CD14-positive monocyte (primary cell): ENCODE results near the gene SLC22A5. TPM values are rescaled to one million over a fixed set of nuclear protein-coding genes. Genes with fewer than 3 reads are reported as not detected.

Experiments
- DNase-seq, 3 donors: peaks; one replicate each; pipeline ENCODE4 v3.0.0-alpha.2; 2011 to 2022
- H2AFZ ChIP-seq: 2 replicates; pipeline ENCODE4 v1.6.0; 2012; ENCODE audit warnings: mild to moderate bottlenecking, low read depth, low read length, inconsistent platforms; ENCODE audit not compliant: insufficient read depth, poor library complexity, severe bottlenecking
- H3K27ac ChIP-seq, 2 donors: 1 replicate in 1 of 2; 2 replicates in 1 of 2; pipeline ENCODE4 v1.5.1; 2012 to 2013; ENCODE audit warnings: low read length in 2 of 2, control low read depth in 1 of 2, inconsistent platforms in 1 of 2, low read depth in 1 of 2, mild to moderate bottlenecking in 1 of 2
- H3K27me3 ChIP-seq, 2 donors: one replicate each; pipeline versions ENCODE4 v1.6.0 to v1.6.1; 2011 to 2013; ENCODE audit warnings: low read length in 2 of 2; ENCODE audit not compliant: control insufficient read depth in 2 of 2, insufficient read depth in 2 of 2
- H3K36me3 ChIP-seq, 2 donors: replicated peaks in 1 of 2; 1 replicate in 1 of 2; 2 replicates in 1 of 2; pipeline versions ENCODE4 v1.5.1 to v1.6.1; 2012 to 2013; ENCODE audit warnings: low read length in 2 of 2, control low read depth in 1 of 2, inconsistent platforms in 1 of 2, mild to moderate bottlenecking in 1 of 2; ENCODE audit not compliant: insufficient read depth in 2 of 2, control insufficient read depth in 1 of 2
- H3K4me1 ChIP-seq, 2 donors: 1 replicate in 1 of 2; 2 replicates in 1 of 2; pipeline versions ENCODE4 v1.5.1 to v1.6.1; 2012 to 2013; ENCODE audit warnings: low read length in 2 of 2, control low read depth in 1 of 2, inconsistent platforms in 1 of 2, mild to moderate bottlenecking in 1 of 2, moderate library complexity in 1 of 2; ENCODE audit not compliant: insufficient read depth in 2 of 2, control insufficient read depth in 1 of 2
- H3K4me2 ChIP-seq: replicated peaks from 2 replicates; pipeline ENCODE3; 2012; ENCODE audit warnings: low read length, moderate library complexity, mild to moderate bottlenecking; ENCODE audit not compliant: poor library complexity, severe bottlenecking; ENCODE audit errors: extremely low read depth
- H3K4me3 ChIP-seq, 3 experiments: fragments of 200-600 bp in 1 of 3; sonication (generic) in 1 of 3; replicated peaks in 1 of 3; 1 replicate in 2 of 3; 2 replicates in 1 of 3; pipeline ENCODE4 v1.5.1; 2011 to 2013; ENCODE audit warnings: low read length in 3 of 3, mild to moderate bottlenecking in 3 of 3, control low read depth in 2 of 3, low read depth in 2 of 3, inconsistent platforms in 1 of 3, moderate library complexity in 1 of 3
- H3K79me2 ChIP-seq: 2 replicates; pipeline ENCODE4 v1.6.0; 2012; ENCODE audit warnings: mild to moderate bottlenecking, control low read depth, inconsistent platforms, low read length, moderate library complexity; ENCODE audit not compliant: insufficient read depth
- H3K9ac ChIP-seq: 2 replicates; pipeline ENCODE4 v1.6.0; 2017; ENCODE audit warnings: low read length, mild to moderate bottlenecking; ENCODE audit not compliant: insufficient read depth, poor library complexity, severe bottlenecking
- H3K9me3 ChIP-seq, 2 donors: replicated peaks in 1 of 2; 1 replicate in 1 of 2; 2 replicates in 1 of 2; pipeline versions ENCODE4 v1.5.1 to v1.6.1; 2012 to 2013; ENCODE audit warnings: low read length in 2 of 2, control low read depth in 1 of 2; ENCODE audit not compliant: control insufficient read depth in 1 of 2, insufficient read depth in 1 of 2
- H4K20me1 ChIP-seq: 2 replicates; pipeline ENCODE4 v1.6.0; 2012; ENCODE audit warnings: mild to moderate bottlenecking, low read length, control low read depth, moderate library complexity; ENCODE audit not compliant: insufficient read depth
- H3K27ac Mint-ChIP-seq, 7 donors: one replicate each; pipeline ENCODE4 v1.8.0; 2020; ENCODE audit warnings: mild to moderate bottlenecking in 7 of 7, mixed read lengths in 7 of 7, moderate library complexity in 6 of 7, inconsistent platforms in 2 of 7
- H3K27me3 Mint-ChIP-seq, 3 donors: one replicate each; pipeline ENCODE4 v1.8.0; 2021 to 2022; ENCODE audit warnings: low read depth in 3 of 3, mild to moderate bottlenecking in 3 of 3, mixed read lengths in 3 of 3, moderate library complexity in 3 of 3, inconsistent platforms in 1 of 3
- H3K36me3 Mint-ChIP-seq, 2 donors: one replicate each; pipeline ENCODE4 v1.8.0; 2020; ENCODE audit warnings: mixed read lengths in 2 of 2, inconsistent platforms in 1 of 2, mild to moderate bottlenecking in 1 of 2
- H3K4me1 Mint-ChIP-seq: one replicate; pipeline ENCODE4 v1.8.0; 2020; ENCODE audit warnings: mild to moderate bottlenecking, mixed read lengths
- H3K4me3 Mint-ChIP-seq, 2 donors: one replicate each; pipeline ENCODE4 v1.8.0; 2020; ENCODE audit warnings: mild to moderate bottlenecking in 2 of 2, mixed read lengths in 2 of 2, moderate library complexity in 1 of 2
- H3K9me3 Mint-ChIP-seq, 7 donors: one replicate each; pipeline ENCODE4 v1.8.0; 2020 to 2022; ENCODE audit warnings: mixed read lengths in 7 of 7, mild to moderate bottlenecking in 6 of 7, moderate library complexity in 6 of 7, inconsistent platforms in 2 of 7
- CTCF ChIP-seq: fragments of 200-600 bp; IDR thresholded peaks from one replicate; pipeline ENCODE4 v1.8.0; 2022; ENCODE audit warnings: antibody characterized with exemption, mild to moderate bottlenecking
- WGBS: methylation state at CpG from one replicate; pipeline ENCODE4 v1.1.5; 2013; ENCODE audit warnings: missing lambda C conversion rate; ENCODE audit not compliant: insufficient coverage; 5-methylcytosine and 5-hydroxymethylcytosine counted together
- intact Hi-C, 2 donors: fragments of 100-400 bp; cut with micrococcal nuclease; formaldehyde crosslinking; loops; one replicate each; pipeline versions ENCODE4 v1.15.0 to v1.15.1; 2023
- polyA plus RNA-seq, 3 donors: library from polyadenylated mRNA; depleted of rRNA in 1 of 3; unstranded in 2 of 3; stranded (reverse) in 1 of 3; fragments of 300-500 nt in 2 of 3; fragments of >200 nt in 1 of 3; fragmentation: Illumina TruSeq in 2 of 3; gene quantifications; 1 replicate in 2 of 3; 2 replicates in 1 of 3; pipeline ENCODE4 v1.2.3, GENCODE V29; 2012 to 2021

SLC22A5 gene
- polyA plus RNA-seq, 3 donors = 2.4 to 14.6 (median 3.5) TPM

- Mint-ChIP-seq H3K9me3 (peaks cover 0 to 1% (median 0%) of the 10 kb centered on the region in 7 donors), H3K4me1 (peaks cover 99% of the 10 kb centered on the region), H3K27ac (peak overlapping the region; percentile 95 to 98 (median 98)), H3K36me3 (peaks cover 42 to 48% of the 10 kb centered on the region in 2 donors), H3K27me3 (peaks cover 0 to 2% (median 2%) of the 10 kb centered on the region in 3 donors), H3K4me3 (peak overlapping the region; percentile 63 to 79)
- no peak for TF ChIP-seq CTCF
- Histone ChIP-seq H3K36me3 (peaks cover 0 to 15% of the 10 kb centered on the region in 2 donors), H2AFZ (no peak overlapping the region), H3K27ac (peak overlapping the region; percentile 97 to 99), H3K4me1 (peaks cover 100% of the 10 kb centered on the region in 2 donors), H3K4me3 (peak overlapping the region; percentile 20 to 62 (median 37)), H3K79me2 (peaks cover 87% of the 10 kb centered on the region), H3K4me2 (peak overlapping the region; percentile 67), H3K9me3 (no peaks in the 10 kb centered on the region), H4K20me1 (no peaks in the 10 kb centered on the region), H3K9ac (peak overlapping the region; percentile 85), H3K27me3 (no peaks in the 10 kb centered on the region)
- DNase-seq = no peak
- 31% methylated on average over 4 of the region's 7 CpGs for WGBS
- intact Hi-C loops = loop anchor here (2.0 to 5.0 kb wide), 3 partner anchors 31 to 66 kb away; partner anchors contain the start of gene IRF1 (in 1 of the 2)
These were observed 56.5 kb downstream of the SLC22A5 start for GRCh38 chr5:132425975-132426524.

GRCh38 chr5:132426525-132427138 lies 57.1 kb downstream of the SLC22A5 start:
- WGBS = 4% methylated on average over 7 of the region's 8 CpGs
- H3K4me3 Mint-ChIP-seq = peak overlapping the region; percentile 63 to 79
- Histone ChIP-seq H3K4me1 (peaks cover 100% of the 10 kb centered on the region in 2 donors), H3K79me2 (peaks cover 88% of the 10 kb centered on the region), H3K9ac (peak overlapping the region; percentile 85), H3K27me3 (no peaks in the 10 kb centered on the region), H2AFZ (no peak overlapping the region), H3K4me3 (peak overlapping the region in 2 of 3 experiments; percentile 37 to 62), H4K20me1 (no peaks in the 10 kb centered on the region), H3K9me3 (no peaks in the 10 kb centered on the region), H3K4me2 (peak overlapping the region; percentile 67), H3K27ac (peak overlapping the region; percentile 97 to 99), H3K36me3 (peaks cover 0 to 15% of the 10 kb centered on the region in 2 donors)
- peak; percentile 96 to 98 (median 97) for DNase-seq
- TF ChIP-seq CTCF = peak; percentile 44
- H3K4me1 Mint-ChIP-seq = peaks cover 99% of the 10 kb centered on the region
- no peaks in the 10 kb centered on the region for H3K9me3 Mint-ChIP-seq
- peak overlapping the region; percentile 95 to 98 (median 98) for H3K27ac Mint-ChIP-seq
- peaks cover 38 to 47% of the 10 kb centered on the region in 2 donors for H3K36me3 Mint-ChIP-seq
- intact Hi-C loops = loop anchor here (2.0 to 5.0 kb wide), 3 partner anchors 30 to 66 kb away; partner anchors contain the start of gene IRF1 (in 1 of the 2)
- H3K27me3 Mint-ChIP-seq = peaks cover 0 to 2% (median 2%) of the 10 kb centered on the region in 3 donors
